Measurements from ENCODE around the gene TMEM92.

DNA sequence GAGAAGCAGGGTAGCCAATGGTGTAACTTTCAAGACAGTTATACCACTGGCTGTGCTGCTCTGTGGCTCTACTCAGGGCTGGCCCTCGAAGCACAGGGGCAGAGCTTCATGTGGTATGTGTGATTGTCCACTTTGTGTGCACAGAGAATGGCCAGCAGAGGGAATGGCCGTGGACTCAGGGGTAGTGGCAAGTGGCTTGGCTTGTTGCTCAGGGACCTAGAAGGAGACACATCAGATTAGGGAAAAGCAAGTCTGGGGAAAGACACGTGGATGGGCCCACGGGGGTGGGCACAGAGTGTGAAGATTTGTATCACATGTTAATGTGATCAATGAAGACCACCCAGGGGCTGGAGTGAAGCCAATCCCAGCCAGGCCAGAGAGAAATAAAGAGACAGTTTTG, 51.6 kb downstream of the TMEM92 start:
- no peak for TF ChIP-seq SP1 (IDR thresholded peaks at IDR 0.05)
- no peak for TF ChIP-seq FOXA1 (IDR thresholded peaks at IDR 0.05)
- no peak for TF ChIP-seq HDGF (IDR thresholded peaks at IDR 0.05; ENCODE audit: borderline replicate concordance)
- TF ChIP-seq ZNF384 (IDR thresholded peaks at IDR 0.05): no peak
- TF ChIP-seq BHLHE40 (IDR thresholded peaks at IDR 0.05; ENCODE audit: borderline replicate concordance): no peak
- TF ChIP-seq FOXK2 (IDR thresholded peaks at IDR 0.05): no peak
- TF ChIP-seq, protein P1, sequence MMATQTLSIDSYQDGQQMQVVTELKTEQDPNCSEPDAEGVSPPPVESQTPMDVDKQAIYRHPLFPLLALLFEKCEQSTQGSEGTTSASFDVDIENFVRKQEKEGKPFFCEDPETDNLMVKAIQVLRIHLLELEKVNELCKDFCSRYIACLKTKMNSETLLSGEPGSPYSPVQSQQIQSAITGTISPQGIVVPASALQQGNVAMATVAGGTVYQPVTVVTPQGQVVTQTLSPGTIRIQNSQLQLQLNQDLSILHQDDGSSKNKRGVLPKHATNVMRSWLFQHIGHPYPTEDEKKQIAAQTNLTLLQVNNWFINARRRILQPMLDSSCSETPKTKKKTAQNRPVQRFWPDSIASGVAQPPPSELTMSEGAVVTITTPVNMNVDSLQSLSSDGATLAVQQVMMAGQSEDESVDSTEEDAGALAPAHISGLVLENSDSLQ (IDR thresholded peaks at IDR 0.05): no peak
- no peak for TF ChIP-seq SUZ12 (IDR thresholded peaks at IDR 0.05)

Data from HEK293T (cell line).